Activated T-cell treated with anti-CD3 and anti-CD28 coated beads for 48 hours (primary cell): ENCODE measurements around the gene FAM13C.
"Not testable (repeated sequence)": the region's sequence is repeated elsewhere in the genome, so short reads cannot be mapped to it uniquely, and the experiment has no call there.

Source experiments
- DNase-seq: peaks from one replicate; pipeline ENCODE4 v3.0.0-alpha.2; 2020; ENCODE audit warnings: low read depth

The FAM13C gene

DNA sequence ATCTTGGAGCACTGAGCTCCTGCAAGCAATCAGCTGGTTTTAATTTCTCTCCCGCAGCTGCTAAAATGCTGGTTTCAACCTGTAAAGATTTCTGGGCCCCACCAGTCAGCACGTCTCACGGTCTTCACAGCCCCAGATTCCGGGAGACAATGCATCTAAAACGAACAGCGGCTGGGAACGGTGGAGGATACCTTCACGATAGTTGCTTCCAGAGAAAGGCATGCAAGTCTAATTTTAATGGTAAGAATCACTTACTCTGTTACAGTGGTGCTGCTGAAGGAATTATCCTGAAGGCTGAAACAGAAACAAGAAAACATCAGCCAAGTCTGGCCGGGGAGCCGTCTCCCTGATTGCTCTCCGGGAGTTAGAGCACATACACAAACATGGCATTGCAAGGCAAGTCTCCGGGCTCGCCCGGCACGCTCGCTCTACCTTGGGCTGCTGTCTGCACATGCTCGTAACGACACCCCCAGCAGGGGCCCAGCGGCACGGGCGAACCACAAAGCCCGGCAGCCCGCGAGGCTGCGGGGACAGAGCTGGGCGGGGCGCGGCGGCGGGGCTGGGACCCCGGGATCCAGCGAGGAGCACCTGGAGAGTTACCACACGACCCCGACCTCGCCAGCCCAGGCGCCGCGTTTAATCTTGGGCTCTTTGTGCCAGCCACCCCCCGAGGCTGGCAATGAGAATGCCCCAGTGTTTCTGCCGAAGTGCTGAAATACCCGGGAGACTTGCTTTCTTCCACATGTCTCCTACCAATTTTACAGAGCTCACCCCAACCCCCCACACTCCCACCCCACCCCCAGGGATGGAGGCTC, at the start of gene FAM13C:
TSS of gene FAM13C (minus strand) at position 406 of the 815 bp plus-strand sequence. CDS start at position 317, 89 bp downstream.
- DNase-seq, result no peak

DNA sequence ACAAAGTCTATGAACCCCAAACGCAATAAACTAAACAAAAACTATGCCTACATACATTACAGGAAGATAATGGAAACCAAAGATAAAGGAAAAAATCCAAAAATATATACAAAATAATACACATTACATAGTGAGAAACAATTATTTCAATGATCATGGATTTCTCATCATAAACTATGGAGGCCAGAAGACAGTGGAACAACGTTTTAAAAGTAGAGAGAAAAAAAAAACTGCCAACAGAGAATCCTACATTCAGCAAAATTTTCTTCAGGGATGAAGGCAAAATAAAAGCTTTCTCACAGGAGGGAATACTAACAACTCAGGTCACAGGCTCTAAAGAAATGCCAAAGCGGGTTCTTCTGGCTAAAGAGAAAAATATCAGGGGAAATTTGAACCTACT, 42.9 kb upstream of the FAM13C start:
- DNase-seq, result no peak

DNA sequence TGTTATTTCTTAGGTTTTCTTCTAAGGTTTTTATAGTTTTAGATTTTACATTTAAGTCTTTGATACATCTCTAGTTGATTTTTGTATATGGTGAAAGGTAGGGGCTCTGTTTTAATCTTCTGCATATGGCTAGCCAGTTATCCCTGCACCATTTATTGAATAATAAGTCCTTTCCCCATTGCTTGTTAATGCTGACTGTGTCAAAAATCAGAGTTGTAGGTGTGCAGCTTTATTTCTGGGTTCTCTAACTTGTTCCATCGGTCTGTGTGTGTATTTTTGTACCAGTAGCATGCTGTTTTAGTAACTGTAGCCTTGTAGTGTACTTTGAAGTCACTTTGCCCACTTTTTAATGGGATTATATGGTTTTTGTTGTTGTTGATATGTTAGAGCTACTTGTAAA, 37.9 kb upstream of the FAM13C start:
- DNase-seq, result no peak

DNA sequence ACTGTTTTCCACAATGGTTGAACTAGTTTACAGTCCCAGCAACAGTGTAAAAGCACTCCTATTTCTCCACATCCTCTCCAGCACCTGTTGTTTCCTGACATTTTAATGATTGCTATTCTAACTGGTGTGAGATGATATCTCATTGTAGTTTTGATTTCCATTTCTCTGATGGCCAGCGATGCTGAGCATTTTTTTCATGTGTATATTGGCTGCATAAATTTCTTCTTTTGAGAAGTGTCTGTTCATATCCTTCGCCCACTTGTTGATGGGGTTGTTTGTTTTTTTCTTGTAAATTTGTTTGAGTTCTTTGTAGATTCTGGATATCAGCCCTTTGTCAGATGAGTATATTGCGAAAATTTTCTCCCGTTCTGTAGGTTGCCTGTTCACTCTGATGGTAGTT, 37.0 kb upstream of the FAM13C start:
- DNase-seq, result not testable (repeated sequence)

DNA sequence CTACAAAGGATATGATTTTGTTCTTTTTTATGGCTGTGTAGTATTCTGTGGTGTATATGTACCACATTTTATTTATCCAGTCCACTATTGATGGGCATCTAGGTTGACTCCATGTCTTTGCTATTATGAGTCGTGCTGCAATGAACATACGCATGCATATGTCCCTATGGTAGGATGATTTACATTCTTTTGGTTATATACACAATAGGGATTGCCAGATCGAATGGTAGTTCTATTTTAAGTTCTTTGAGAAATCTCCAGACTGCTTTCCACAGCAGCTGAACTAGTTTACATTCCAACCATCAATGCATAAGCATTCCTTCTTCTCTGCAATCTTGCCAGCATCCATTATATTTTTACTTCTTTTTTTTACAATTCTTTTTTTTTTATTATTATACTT, 35.6 kb upstream of the FAM13C start:
- DNase-seq, result no peak

DNA sequence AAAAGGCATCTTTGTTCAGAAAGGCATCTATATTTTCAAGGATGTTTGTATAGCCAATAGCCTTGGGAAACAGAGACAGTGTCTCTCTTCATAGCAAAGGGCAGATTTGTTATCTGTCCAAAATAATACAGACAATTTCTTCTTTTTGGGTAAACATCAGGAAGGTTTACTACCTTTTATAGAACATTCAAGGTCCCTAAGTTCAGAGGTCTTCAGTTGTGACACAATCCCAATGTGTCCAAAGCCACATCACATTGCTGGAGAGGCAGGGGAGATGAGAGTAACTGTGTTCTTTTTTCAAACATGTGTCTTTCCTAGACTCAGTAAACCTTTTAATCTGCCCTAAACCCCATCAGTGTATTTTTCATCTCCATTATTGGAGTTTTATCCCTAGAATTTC, 33.6 kb upstream of the FAM13C start:
- no peak for DNase-seq

DNA sequence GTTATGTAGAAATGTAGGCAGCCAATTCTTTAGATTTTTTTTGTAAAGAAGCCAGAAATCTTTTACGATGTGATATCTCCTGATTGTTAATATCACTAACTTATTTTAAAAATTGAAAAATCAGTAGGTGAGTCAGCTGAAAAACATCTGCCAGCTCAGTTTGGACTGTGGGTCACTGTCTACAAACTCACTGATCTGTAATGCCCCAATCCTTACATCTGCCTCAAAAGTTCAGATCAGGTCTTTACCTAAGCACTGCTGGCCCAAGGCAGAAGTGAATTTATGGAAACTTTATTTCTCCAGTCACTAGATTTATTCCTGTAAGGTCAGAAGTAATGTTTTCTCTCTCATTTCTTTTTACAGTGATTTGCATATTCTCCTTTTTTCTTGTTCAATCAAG, 31.0 kb upstream of the FAM13C start:
- DNase-seq, result no peak

DNA sequence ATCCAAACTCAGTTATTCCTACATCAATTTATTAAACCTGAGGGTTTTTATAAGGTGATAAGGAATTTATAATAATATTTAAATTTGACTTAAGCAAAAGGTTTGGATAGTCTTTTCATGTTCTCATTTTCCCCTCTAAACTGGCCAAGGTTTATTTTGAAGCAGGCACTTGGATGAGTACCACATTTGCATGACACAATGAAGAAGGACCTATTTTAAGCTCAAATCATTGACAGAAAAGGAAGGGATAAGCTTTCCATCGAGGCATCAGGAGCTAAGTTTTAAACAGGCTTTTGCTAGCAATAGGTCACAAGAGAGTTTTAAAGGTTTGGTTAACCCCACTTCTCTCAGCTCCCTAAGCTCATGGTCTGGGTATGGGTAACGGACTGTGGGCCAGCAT, 28.7 kb upstream of the FAM13C start:
- no peak for DNase-seq

DNA sequence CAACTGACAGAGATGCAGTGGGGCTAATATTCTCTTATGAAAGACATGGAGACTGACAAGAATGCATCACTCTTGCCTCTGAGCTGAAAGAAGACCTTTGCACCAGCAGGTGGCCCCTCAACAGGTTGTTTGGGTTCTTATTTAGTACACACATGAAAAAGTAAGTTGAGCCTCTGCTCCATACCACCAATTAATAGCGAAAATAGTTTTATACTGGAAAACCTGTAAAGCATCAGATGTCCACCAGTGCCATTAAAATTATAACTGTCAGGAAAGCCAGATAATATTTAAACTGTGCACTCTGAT, 26.3 kb upstream of the FAM13C start:
- no peak for DNase-seq

DNA sequence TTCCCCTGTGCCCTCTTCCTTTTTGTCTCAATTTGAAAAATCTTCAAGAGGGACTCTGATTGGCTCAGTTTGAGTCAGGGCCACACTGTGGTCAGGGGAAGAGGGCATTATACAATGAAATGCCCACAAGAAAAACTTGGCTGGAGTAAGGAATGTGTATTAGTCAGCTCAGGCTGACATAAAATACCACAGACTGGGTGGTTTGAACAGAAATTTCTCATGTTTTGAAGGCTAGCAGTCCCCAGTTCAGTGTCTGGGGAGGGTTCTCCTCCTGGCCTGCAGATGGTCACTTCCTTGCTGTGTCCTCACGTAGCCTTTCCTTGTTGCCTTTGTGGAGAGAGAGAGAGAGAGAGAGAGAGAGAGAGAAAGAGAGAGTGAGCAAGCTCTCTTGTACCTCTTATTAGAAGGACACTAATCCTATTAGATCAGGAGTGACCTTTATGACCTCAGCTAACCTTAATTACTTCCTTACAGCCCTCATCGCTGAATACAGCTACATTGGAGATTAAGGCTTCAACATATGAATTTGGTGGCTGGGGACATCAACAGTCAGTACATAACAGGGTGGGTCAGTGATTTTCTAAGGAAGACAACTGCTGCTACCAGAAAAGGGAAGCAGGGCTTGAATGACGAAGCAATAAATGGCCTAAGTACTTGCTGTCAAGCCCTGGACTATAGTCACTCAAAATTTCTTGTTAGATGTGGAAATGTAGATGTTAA, 25.8 kb upstream of the FAM13C start:
- no peak for DNase-seq

DNA sequence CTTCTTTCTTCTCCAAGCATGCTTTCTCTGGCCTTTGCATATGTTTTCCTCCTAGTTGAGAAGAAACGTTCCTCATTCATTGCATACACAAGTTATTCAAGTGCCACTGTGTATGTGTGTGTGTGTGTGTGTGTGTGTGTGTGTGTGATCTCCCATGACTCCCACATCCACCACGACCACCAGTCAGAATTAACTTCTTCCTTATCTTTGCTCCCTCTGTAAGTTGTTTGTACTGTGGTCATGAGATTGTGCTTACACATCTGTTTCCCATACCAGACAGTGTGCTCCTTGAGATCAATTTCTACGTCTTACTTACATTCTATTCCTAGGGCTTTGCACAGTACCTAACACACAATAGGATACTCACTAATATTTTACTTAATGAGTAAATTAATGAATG, 22.4 kb upstream of the FAM13C start:
- DNase-seq, result no peak

DNA sequence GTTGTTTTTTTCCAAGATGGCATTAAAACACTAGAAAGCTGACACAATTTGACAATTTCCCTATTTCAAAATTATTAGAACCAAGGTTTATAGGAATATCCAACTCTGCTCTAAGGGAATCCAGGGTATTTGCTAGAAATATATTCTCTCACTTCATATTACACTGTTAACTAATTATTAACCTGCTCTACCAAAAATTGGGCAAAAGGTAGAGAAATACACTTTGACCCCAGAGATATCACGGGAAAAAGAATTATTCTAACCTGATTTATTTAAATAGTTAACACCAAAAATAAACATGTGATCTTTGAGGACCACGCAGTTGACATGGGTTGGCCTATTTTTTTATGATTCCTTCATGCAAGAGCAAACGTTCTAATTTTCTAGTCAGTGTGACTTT, 21.6 kb upstream of the FAM13C start:
- DNase-seq, result no peak

DNA sequence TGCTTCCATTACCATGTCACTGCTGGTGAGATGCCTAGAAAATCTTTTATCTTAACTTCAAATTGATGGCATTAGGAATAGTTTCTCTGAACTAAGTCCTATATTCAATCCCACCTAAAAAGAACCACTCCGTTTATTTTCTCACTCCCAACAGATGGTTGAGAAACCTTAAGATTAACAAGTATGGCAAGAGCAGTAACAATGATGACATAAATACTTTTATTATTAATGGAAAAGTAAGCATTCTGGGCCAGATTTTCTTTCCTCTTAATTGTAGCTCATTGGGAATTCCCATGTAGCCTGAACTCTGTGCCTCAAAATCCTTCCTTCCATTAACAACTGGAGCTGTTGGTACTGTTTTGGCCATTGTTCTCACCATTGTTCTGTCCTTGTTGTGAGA, 21.1 kb upstream of the FAM13C start:
- DNase-seq, result no peak

DNA sequence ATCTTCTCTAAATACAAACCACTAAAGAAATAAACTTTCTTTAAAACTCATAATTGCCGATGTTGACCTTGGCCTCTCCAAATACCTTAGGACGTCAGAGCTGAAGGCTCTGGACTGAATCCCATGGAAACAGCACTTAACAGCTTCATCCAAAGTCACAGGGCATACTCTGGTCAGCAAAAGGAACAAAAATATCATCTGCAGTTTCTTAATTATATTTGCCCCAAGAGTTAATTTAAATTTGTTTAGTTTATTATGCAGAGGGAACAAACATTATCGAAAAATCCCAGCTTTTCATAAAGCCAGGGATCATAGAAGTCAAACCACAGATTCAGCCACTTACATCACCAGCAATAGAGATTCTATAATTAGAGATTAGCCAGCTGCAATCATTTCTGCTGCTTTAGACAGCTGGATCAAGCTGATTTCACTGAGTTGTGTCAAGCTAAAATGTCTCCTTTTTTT, 20.5 kb upstream of the FAM13C start:
- no peak for DNase-seq

DNA sequence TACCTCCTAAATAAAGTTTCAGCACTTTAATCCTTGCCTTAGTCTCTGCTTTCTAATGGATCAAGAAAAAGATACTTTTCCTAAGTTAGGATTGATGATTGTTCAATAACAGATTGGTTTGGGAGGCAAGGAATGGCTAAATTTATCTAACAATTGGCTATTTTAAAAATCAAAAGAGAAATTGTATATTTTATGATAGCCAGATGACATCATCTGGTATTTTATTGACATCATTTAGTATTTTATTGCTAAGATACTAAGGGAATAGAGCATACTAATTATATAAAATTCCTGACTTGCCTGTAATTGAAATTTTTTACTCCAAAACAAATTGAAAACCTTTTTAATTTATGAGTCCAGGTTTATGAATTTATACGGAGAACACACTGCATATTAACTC, 19.3 kb upstream of the FAM13C start:
- no peak for DNase-seq

DNA sequence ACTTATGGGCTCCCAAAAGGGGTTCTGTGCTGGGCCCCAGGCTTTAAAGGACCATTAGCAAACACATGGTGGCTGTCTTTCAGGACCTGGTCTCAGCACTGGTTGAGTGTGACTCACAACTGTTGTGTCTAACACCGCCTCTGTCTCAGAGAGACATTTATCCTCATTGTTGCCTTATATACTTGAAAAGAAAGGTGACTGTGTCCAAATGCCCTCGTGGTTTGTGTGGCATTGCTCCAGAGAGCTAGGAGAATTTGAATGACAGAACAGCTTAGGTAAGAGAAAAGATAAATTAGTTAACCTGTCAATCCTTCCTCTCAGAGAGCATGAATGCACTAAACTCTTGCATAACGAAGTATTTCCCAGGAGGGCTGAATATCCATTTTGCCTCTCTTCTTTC, 14.5 kb upstream of the FAM13C start:
- DNase-seq, result no peak

DNA sequence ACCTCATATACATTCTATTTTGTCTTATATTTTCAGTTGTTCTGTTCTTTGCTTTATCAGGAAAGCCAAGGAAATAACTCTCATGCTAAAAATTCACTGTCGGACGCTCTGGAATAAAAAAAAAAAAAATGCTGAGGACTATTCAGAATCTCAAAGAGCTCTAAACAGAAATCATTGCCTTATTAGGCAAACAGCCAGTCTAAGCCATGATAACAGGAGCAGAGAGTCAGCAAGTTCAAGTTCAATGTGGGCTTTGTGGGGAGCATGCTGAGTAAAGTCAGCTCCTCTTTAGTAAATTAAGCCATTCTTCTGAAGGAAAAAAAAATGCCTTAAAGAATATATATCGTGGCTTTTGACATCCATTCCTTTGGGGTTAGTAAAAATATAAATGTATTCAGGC, 13.6 kb upstream of the FAM13C start:
- DNase-seq, result no peak

DNA sequence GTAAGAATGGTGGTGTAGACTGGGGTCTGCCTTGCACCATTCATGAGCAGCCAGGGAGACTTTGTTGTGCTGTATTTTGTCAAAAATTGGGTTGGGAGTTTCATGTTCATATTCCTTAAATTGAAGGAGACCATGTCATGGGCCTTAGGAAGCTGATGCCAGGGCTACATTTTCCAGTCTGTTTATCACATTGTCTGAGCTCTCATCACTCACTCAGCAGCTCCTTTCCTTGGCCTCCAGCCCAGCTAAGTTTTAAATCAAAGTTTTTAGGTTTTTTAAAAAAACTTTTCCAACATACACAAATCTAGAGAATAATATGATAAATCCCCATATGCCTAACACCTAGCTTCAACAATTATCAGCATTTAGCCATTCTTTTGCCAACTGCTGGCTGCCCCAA, 12.6 kb upstream of the FAM13C start:
- DNase-seq, result no peak

DNA sequence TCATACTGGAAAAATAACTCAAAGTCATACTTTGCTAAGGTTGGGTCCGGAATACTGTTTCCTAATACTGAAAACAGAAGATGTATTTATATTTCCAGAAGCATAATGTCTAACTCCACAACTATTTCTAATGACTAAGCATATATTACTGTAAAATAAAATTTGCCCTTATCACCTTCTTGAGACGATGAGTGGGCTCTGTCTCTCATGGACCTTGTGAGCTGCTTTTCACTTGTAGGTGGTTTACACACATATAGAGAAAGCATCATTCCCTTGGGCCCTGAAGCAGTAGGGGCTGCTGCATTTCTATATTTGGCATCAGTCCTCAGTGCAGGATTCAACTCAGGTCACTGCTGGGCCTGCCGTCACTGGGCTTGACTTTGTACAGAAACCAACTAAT, 10.7 kb upstream of the FAM13C start:
- no peak for DNase-seq

DNA sequence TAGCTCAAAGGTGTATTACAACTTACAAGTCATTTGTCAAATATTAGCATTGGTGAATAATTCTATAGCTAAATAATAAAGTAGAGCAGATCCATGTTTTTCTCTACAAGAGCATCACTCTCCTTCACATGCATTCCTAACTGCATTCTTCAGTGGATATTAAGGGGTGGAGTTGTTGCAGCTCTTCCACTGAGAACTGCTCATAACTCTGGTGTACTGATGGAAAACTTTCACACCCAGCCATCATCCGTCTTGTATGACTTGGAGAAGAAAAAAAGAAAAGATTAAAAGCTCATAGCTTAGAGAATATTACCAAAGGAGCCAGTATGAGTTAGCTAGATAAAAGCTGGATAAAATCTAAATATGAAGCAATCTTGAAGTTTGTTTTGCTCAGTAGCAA, 10.2 kb upstream of the FAM13C start:
- DNase-seq, result no peak

DNA sequence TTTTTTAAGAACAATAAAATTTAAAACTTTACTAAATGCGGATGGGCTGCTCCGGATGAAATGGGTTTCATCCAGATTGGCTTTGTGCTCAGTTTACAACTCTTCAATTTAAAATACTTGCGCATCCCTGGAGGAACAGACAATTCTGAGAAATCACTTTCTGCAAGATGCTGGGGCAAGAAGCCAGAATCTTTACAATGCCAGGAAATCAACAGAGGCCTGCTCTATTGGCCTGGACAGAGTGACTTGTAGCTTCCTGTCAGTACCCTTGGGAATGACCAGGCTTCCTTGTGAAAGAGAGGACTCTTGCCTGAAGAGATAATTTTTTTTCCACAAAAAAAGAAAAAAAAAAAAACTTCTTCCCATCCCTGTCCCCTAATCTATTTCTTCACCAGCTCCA, 3.9 kb upstream of the FAM13C start:
- no peak for DNase-seq

DNA sequence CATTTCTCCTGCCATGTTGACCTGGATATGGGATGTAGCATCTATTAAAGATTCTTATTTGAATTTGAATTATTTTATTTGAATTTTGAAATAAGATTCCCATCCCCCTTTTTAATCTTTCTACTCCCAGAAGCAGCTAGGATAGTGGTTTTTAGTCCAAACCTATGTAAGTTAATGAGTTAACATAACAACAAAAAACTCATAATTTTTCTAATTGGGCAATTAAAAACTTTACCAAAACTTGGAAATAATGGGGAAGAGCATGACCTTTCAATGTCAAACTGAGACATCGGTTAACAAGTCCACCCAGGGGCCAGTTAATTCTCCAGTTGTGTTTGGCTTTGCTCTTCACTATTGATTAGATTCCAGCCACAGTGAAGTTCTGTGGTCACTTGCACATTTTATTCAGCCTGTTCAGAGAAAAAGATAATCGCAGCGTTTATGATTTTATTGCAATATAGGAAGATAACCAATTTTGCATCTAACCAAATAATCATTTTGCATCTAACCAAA, 1.2 kb upstream of the FAM13C start:
- DNase-seq, result no peak

DNA sequence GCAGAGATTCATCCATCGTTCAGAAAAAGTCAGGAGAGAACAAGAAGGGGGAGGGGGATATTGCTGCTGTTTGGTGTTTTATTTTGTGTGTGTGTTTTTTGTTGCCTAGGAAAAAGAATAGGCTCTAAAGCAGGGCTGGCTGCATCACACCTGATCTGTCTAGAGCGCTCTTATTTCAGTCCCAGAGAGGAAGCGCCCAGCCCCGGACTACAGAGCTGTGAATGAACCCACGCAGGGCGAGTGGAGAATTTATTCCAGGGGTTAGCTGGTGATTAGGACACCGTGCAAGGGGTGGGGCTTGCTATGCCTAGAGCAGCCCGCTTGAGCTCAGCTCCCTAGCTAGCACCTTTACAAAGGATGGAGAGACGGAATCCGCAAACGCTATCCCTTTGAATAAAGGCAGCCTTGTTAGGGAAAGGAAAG, 621 bp upstream of the FAM13C start:
- no peak for DNase-seq
